ENCODE results near the gene OIT3.

DNA sequence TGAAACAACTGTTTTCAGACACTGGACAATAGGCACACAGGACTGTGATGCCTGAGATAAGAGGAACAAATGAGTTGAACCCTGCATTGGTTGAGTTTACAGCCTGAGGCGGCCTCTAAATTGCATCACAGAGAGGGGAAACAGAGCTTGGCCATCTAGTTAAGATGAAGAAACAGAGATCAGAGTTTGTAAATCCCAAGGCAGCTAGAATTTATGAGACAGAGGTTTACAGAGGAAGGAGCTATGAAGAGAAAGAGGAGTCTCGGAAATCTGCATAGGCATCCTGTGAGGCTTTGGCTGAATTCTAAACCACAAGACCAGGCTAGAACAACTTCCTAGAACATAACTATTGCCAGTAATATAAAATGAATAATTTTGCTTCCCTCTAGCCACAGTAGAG, 41.0 kb upstream of the OIT3 start:
- TF ChIP-seq, protein P1, sequence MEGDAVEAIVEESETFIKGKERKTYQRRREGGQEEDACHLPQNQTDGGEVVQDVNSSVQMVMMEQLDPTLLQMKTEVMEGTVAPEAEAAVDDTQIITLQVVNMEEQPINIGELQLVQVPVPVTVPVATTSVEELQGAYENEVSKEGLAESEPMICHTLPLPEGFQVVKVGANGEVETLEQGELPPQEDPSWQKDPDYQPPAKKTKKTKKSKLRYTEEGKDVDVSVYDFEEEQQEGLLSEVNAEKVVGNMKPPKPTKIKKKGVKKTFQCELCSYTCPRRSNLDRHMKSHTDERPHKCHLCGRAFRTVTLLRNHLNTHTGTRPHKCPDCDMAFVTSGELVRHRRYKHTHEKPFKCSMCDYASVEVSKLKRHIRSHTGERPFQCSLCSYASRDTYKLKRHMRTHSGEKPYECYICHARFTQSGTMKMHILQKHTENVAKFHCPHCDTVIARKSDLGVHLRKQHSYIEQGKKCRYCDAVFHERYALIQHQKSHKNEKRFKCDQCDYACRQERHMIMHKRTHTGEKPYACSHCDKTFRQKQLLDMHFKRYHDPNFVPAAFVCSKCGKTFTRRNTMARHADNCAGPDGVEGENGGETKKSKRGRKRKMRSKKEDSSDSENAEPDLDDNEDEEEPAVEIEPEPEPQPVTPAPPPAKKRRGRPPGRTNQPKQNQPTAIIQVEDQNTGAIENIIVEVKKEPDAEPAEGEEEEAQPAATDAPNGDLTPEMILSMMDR (IDR thresholded peaks at IDR 0.05) = no peak
- TF ChIP-seq MAX (IDR thresholded peaks at IDR 0.05; ENCODE audit: low read depth) = no peak
- TF ChIP-seq NFIC (IDR thresholded peaks at IDR 0.05; ENCODE audit: borderline replicate concordance) = no peak
